Endothelial cell of umbilical vein (primary cell): ENCODE measurements around the gene TMEM30B.
A peak's percentile ranks its signal among the peaks of the same experiment; 100 is the strongest.

Source experiments
- EZH2 ChIP-seq: IDR thresholded peaks from 2 replicates; pipeline ENCODE4 v1.6.1; 2012; ENCODE audit warnings: borderline replicate concordance, low read depth, mild to moderate bottlenecking, moderate library complexity, low read length, inconsistent platforms; ENCODE audit not compliant: severe bottlenecking
- POLR2A ChIP-seq: IDR thresholded peaks from 2 replicates; pipeline ENCODE4 v1.6.1; 2012; ENCODE audit warnings: low read depth, mild to moderate bottlenecking, control low read depth, low read length
- TF ChIP-seq, protein P1 (sequence below), 2 donors: IDR thresholded peaks; 1 replicate in 1 of 2; 2 replicates in 1 of 2; pipeline ENCODE4 v1.5.1; 2011; ENCODE audit warnings: low read length in 2 of 2, mild to moderate bottlenecking in 2 of 2, moderate library complexity in 2 of 2, control low read depth in 1 of 2, inconsistent platforms in 1 of 2, low read depth in 1 of 2; ENCODE audit not compliant: insufficient read depth in 1 of 2; ENCODE audit errors: extremely low read depth in 1 of 2
- TF ChIP-seq, protein P2 (sequence below): IDR thresholded peaks from 2 replicates; pipeline ENCODE4 v1.6.1; 2011; ENCODE audit not compliant: insufficient read depth, insufficient read length

DNA sequence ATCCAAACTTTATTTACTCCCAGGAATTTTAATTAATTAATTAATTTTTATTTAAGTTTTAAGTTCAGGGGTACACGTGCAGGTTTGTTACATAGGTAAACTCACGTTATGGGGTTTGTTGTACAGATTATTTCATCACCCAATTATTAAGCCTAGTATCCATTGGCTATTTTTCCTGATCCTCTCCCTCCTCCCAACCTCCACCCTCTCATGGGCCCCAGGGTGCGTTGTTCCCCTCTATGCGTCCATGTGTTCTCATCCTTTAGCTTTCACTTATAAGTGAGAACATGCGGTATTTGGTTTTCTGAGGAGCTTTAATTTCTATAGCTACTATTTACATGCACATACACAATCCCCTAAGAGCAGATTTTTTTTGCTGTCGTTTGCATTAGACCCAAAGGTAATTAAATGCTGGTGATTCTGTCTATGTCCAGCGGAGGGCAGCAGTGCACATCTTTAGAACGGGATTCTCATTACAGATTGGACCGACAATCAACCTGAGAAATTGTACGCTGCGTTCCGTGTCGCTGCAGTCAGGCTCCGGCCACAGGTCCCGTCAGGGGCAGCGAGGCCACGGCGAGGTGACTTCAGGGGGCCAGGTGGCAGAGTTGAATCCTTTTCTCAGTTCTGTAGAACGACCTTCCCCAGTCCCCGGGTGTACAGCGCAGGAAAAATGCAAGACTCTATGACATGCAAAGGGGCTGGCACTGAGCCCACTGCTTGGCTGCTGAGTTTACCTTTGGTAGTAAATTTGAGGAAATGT is 11.6 kb downstream of the TMEM30B start:
- TF ChIP-seq, protein P1, sequence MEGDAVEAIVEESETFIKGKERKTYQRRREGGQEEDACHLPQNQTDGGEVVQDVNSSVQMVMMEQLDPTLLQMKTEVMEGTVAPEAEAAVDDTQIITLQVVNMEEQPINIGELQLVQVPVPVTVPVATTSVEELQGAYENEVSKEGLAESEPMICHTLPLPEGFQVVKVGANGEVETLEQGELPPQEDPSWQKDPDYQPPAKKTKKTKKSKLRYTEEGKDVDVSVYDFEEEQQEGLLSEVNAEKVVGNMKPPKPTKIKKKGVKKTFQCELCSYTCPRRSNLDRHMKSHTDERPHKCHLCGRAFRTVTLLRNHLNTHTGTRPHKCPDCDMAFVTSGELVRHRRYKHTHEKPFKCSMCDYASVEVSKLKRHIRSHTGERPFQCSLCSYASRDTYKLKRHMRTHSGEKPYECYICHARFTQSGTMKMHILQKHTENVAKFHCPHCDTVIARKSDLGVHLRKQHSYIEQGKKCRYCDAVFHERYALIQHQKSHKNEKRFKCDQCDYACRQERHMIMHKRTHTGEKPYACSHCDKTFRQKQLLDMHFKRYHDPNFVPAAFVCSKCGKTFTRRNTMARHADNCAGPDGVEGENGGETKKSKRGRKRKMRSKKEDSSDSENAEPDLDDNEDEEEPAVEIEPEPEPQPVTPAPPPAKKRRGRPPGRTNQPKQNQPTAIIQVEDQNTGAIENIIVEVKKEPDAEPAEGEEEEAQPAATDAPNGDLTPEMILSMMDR (IDR thresholded peaks at IDR 0.05; ENCODE audit: extremely low read depth in 1 of 2, insufficient read depth in 1 of 2, low read depth in 1 of 2, low read length in 2 of 2) = peak; percentile 66 to 71
- TF ChIP-seq, protein P2, sequence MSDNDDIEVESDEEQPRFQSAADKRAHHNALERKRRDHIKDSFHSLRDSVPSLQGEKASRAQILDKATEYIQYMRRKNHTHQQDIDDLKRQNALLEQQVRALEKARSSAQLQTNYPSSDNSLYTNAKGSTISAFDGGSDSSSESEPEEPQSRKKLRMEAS = no peak
- TF ChIP-seq EZH2 (no peak), POLR2A (no peak)
